Heart right ventricle (tissue), 16 donors: ENCODE measurements around the gene ABCC12. TPM values are rescaled to one million over a fixed set of nuclear protein-coding genes. Genes with fewer than 3 reads are reported as not detected.

ENCODE experiments used
- ATAC-seq, 8 donors: fragments of 200-7000 bp; cut with Tn5 transposase; one replicate each; pipeline ENCODE4 v1.9.1; 2020; ENCODE audit warnings: mild to moderate bottlenecking in 8 of 8, moderate library complexity in 8 of 8, moderate number of reproducible peaks in 1 of 8
- DNase-seq, 2 donors: peaks; one replicate each; pipeline ENCODE4 v3.0.0-alpha.2; 2020
- H3K27ac ChIP-seq, 10 donors: fragments of 200-600 bp; sonication (generic) in 2 of 10; one replicate each; pipeline versions ENCODE4 v1.5.0 to v1.8.0; 2020 to 2022; ENCODE audit warnings: mild to moderate bottlenecking in 3 of 10
- H3K27me3 ChIP-seq, 7 donors: fragments of 200-600 bp; one replicate each; pipeline ENCODE4 v1.8.0; 2021 to 2022; ENCODE audit warnings: mild to moderate bottlenecking in 2 of 7
- H3K36me3 ChIP-seq, 9 donors: fragments of 200-600 bp; sonication (generic) in 1 of 9; one replicate each; pipeline versions ENCODE4 v1.5.0 to v1.8.0; 2020 to 2022; ENCODE audit warnings: mild to moderate bottlenecking in 2 of 9
- H3K4me1 ChIP-seq, 9 donors: fragments of 200-600 bp; sonication (generic) in 1 of 9; one replicate each; pipeline versions ENCODE4 v1.5.0 to v1.8.0; 2020 to 2022; ENCODE audit warnings: mild to moderate bottlenecking in 4 of 9
- H3K4me3 ChIP-seq, 10 donors: fragments of 200-600 bp; sonication (generic) in 2 of 10; one replicate each; pipeline versions ENCODE4 v1.5.0 to v1.8.0; 2020 to 2022; ENCODE audit warnings: mild to moderate bottlenecking in 7 of 10, moderate library complexity in 2 of 10
- H3K9me3 ChIP-seq, 11 donors: fragments of 200-600 bp in 10 of 11; sonication (generic) in 2 of 11; one replicate each; pipeline versions ENCODE4 v1.5.0 to v1.8.0; 2013 to 2022; ENCODE audit warnings: mild to moderate bottlenecking in 2 of 11, control low read depth in 1 of 11, moderate library complexity in 1 of 11
- WGBS, 2 donors: extraction: QIAGEN DNeasy Blood & Tissue Kit; methylation state at CpG; one replicate each; pipeline ENCODE4 v1.1.7; 2013; ENCODE audit warnings: inconsistent platforms in 1 of 2; 5-methylcytosine and 5-hydroxymethylcytosine counted together
- intact Hi-C, 10 donors: fragments of 100-400 bp; cut with DNase I; formaldehyde crosslinking; loops; one replicate each; pipeline versions ENCODE4 v1.11.1 to v1.14.2; 2022
- polyA plus RNA-seq, 2 donors: library from polyadenylated mRNA; stranded (reverse); fragments of 200-250 nt; gene quantifications; one replicate each; pipeline ENCODE4 v1.2.3, GENCODE V29; 2013
- total RNA-seq, 10 donors: library from RNA; stranded (reverse); fragmentation: NEBNext Ultra II Directional in 3 of 10; extraction: Animal tissue kit (Norgen Biotek cat#: 25700) in 3 of 10; gene quantifications; one replicate each; pipeline versions ENCODE4 v1.2.1 to v1.2.4, GENCODE V29; 2021 to 2023
- TF ChIP-seq, protein P1 (sequence below), 9 donors: fragments of 200-600 bp; sonication (generic) in 2 of 9; IDR thresholded peaks; one replicate each; pipeline versions ENCODE4 v1.5.0 to v1.8.0; 2021 to 2022; ENCODE audit warnings: antibody characterized with exemption in 9 of 9, mild to moderate bottlenecking in 5 of 9, moderate library complexity in 1 of 9
- donor health status: Arrhythmogenic right ventricular cardiomyopathy.
- donor health status: ischemic (EF 13 %, LVEDD 7.1; RV severe dilation, severe dysfunction).
- donor health status: healthy with polysubstance abuse.
- donor health status: DM: no; HTN: yes; CAD: no.
- donor health status: DM: no; HTN: no; CAD: no.
- donor health status: ischemic (EF 25% LVEDD 6.9; RV normal size, moderate dysfunction).
- donor health status: ischemic (EF 25% LVEDD 5.7; RV mildly dilated, moderate dysfunction).
- donor health status: healthy.
- donor health status: DM: yes; HTN: yes; CAD: no.
- donor health status: Ischemic cardiomyopathy.
- donor health status: ischemic (EF 35%, LVEDD 5.7; RV mildly dilated, moderate dysfunction).
- donor health status: nonischemic (EF 11% LVEDD 7.7; RV severe dilation, severe dysfunction).
- donor health status: DM: yes; HTN: yes; CAD: no.
- donor health status: PGD.
- donor health status: ischemic (EF 29% LVEDD 5.4; RV normal size, mild dysfunction).
- donor health status: nonischemic (EF 23%, LVEDD 6.1; RV moderate dilation, normal function).

ABCC12 gene
- total and polyA plus RNA-seq, 12 donors = 0.01 to 0.20 (median 0.07) TPM; not detected in 9

DNA sequence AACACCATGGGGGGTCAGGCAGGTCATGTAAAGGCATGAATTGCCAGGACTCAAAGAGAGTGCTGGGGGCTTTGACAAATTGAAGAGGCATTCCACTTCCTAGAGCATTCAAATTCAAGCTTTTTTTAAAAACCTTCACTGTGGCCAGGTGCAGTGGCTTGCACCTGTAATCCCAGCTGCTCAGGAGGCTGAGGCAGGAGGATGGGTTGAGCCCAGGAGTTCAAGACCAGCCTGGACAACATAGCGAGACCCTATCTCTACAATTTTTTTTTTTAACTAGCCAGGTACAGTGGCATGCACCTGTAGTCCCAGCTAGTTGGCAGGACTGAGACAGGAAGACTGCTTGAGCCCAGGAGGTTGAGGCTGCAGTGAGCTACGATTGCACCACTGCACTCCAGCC is 17.2 kb downstream of the ABCC12 start:
- Histone ChIP-seq H3K4me3 (no peak overlapping the region), H3K4me1 (peaks cover 2 to 29% (median 22%) of the 10 kb centered on the region in 9 donors), H3K9me3 (no peaks in the 10 kb centered on the region), H3K27ac (no peak overlapping the region), H3K27me3 (no peaks in the 10 kb centered on the region), H3K36me3 (no peaks in the 10 kb centered on the region)
- ATAC-seq = no peak
- 87 to 91% methylated on average over 2 of the region's 2 CpGs for WGBS, 2 donors
- intact Hi-C loops = no loop called here
- TF ChIP-seq, protein P1, sequence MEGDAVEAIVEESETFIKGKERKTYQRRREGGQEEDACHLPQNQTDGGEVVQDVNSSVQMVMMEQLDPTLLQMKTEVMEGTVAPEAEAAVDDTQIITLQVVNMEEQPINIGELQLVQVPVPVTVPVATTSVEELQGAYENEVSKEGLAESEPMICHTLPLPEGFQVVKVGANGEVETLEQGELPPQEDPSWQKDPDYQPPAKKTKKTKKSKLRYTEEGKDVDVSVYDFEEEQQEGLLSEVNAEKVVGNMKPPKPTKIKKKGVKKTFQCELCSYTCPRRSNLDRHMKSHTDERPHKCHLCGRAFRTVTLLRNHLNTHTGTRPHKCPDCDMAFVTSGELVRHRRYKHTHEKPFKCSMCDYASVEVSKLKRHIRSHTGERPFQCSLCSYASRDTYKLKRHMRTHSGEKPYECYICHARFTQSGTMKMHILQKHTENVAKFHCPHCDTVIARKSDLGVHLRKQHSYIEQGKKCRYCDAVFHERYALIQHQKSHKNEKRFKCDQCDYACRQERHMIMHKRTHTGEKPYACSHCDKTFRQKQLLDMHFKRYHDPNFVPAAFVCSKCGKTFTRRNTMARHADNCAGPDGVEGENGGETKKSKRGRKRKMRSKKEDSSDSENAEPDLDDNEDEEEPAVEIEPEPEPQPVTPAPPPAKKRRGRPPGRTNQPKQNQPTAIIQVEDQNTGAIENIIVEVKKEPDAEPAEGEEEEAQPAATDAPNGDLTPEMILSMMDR (IDR thresholded peaks at IDR 0.05) = no peak
- DNase-seq = no peak

DNA sequence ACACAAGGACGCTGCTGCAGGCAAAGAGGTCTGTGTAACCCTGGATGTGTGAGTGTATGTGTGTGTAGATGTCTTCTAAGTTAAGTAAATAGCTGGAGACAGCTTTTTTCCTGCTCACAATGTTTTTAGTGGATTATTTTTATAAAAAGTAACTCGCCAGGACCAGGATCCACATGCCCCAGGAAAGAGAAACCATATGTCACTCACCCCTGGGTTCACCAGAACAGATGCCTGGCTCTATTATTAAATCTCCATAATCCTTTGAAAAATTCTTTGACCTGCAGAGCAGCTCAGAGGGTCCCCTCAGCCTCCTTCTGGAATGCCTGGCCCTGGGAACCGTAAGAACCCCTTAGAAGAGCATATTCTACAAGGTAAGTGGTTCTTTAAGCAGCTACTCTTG is 18.0 kb downstream of the ABCC12 start:
- intact Hi-C loops = no loop called here
- Histone ChIP-seq H3K4me3 (no peak overlapping the region), H3K9me3 (no peaks in the 10 kb centered on the region), H3K4me1 (peaks cover 2 to 29% (median 22%) of the 10 kb centered on the region in 9 donors), H3K27ac (peak overlapping the region in 1 of 10 donors; percentile 39), H3K27me3 (no peaks in the 10 kb centered on the region), H3K36me3 (no peaks in the 10 kb centered on the region)
- 92 to 96% methylated on average over 3 of the region's 3 CpGs for WGBS, 2 donors
- DNase-seq (no peak), ATAC-seq (no peak)
- TF ChIP-seq, protein P1 (IDR thresholded peaks at IDR 0.05) = no peak

DNA sequence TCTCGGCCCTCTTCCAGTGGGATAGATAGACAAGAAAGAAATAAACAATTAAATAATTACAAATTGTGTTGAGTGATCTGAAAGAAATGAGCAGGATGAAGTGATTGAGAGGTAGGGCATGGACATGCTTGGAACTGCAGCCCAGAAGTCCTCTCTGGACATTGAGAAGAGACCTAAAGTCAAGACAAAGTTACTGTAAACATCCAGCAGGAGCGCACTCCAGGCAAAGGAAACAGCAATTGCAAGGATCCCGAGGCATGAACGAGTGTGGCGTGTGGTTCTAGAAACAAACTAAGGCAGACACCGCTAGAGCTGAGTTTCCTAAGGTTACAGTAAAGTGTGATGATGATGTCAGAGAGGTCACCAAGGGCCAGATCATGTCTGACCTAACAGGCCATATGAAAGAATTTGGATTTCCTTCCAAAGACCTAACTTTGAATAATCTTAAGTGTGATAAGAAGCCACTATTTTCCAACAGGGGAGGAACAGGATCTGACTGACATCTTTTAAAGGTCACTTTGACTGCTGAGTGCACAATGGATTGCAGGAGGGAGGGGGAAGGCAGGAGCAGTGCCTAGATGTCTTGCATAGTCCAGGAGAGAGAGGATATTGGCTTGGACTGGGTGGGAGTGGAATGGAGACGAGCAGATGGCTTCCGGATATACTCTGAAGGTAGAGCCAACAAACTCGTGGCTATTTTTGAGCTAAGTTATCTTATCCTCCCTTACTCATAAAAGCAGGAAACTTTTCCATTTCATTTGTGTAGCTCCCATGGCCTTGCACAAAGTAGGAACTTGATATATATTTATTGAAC is 19.0 kb downstream of the ABCC12 start:
- no peaks in the 10 kb centered on the region for H3K9me3 ChIP-seq
- ATAC-seq = peak; percentile 83 to 96 (median 92)
- WGBS, 2 donors = 42% methylated on average over 9 of the region's 9 CpGs
- intact Hi-C loops = no loop called here
- TF ChIP-seq, protein P1 (IDR thresholded peaks at IDR 0.05) = peak in 1 of 9 donors; percentile 12
- DNase-seq = peak in 1 of 2 donors; percentile 54
- peak overlapping the region in 5 of 10 donors; percentile 21 to 69 (median 52) for H3K27ac ChIP-seq
- peaks cover 2 to 29% (median 22%) of the 10 kb centered on the region in 9 donors for H3K4me1 ChIP-seq
- no peaks in the 10 kb centered on the region for H3K36me3 ChIP-seq
- no peak overlapping the region for H3K4me3 ChIP-seq
- no peaks in the 10 kb centered on the region for H3K27me3 ChIP-seq

DNA sequence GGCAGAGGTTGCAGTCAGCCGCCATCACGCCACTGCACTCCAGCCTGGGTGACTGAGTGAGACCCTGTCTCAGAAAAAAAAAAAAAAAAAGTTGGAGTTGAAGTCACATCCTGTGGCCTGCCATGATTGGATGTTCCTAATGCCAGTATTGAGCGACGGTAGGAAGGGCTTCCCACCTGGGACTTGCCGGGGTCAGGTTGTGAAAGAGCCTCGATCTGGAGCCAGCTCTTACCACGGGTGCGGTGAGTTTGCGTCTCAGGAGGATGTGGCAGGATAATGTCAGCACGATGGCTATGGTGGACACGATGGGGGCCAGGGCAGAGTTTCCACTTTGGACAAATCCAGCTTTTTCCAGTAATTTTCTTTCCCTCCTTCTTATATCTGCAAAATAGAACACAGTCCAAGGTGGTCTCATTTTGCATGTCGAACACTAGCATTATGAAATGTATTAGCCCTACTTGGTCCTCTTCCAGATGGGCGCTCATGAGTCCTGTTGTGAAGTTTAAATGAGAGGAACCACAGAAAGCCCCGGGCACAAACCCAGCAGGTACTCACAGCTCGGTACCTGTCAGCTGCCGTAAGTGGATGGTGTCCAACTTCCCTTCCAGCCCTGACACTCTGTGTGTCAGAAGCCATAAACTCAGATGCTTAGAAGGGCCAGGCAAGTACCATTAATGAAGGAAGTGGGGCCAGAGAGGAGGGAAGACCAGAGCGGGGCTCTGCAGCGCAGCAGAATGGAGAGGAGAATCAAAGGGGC is 22.2 kb downstream of the ABCC12 start:
- no peaks in the 10 kb centered on the region for H3K27me3 ChIP-seq
- peaks cover 2 to 35% (median 25%) of the 10 kb centered on the region in 9 donors for H3K4me1 ChIP-seq
- no peaks in the 10 kb centered on the region for H3K36me3 ChIP-seq
- H3K9me3 ChIP-seq = no peaks in the 10 kb centered on the region
- TF ChIP-seq, protein P1 (IDR thresholded peaks at IDR 0.05) = no peak
- intact Hi-C loops = no loop called here
- DNase-seq (no peak), ATAC-seq (no peak)
- H3K4me3 ChIP-seq = no peak overlapping the region
- WGBS, 2 donors = 89 to 92% methylated on average over 18 of the region's 18 CpGs
- H3K27ac ChIP-seq = no peak overlapping the region
